NCI-H524 treated with DMSO at 0.1 percent for 48 hours (cell line): ENCODE results near the gene HSD17B11.
"Not testable (repeated sequence)": the region's sequence is repeated elsewhere in the genome, so short reads cannot be mapped to it uniquely, and the experiment has no call there.

Source experiments
- DNase-seq: peaks from one replicate; lab custom pipeline; 2025; lab: John Stamatoyannopoulos, UW

HSD17B11 gene

GRCh38 chr4:87390891-87391575 is at the start of gene HSD17B11:
Gene HSD17B11 (minus strand): TSS chr4:87391188. CDS start chr4:87391070, 118 bp downstream.
- peak; percentile 26 for DNase-seq

- no peak for DNase-seq
Observed at GRCh38 chr4:87433342-87433741, 42.4 kb upstream of the HSD17B11 start.

DNA sequence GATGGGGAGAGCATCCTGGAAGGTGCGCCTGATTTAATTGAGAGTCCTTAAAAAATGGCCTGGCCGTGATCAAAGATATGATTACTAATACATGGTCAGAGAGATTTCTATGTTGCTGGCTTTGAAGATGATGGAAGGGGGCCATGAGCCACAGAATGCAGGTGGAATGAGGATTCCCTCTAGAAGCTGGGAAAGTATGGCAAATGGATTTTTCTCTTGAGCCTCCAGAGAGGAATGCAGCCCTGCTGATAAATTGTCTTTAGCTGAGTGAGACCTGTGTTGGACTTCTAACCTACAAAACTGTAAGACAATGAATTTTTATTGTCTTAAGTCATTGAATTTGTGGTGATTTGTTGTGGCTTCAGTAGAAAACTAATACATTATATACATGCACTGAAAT is 39.0 kb upstream of the HSD17B11 start:
- DNase-seq, result no peak

- no peak for DNase-seq
Observed at GRCh38 chr4:87428979-87429378, 38.0 kb upstream of the HSD17B11 start.

GRCh38 chr4:87427518-87427868 is 36.5 kb upstream of the HSD17B11 start:
- no peak for DNase-seq

- DNase-seq, result no peak
Observed at GRCh38 chr4:87426865-87427517, 36.0 kb upstream of the HSD17B11 start.

DNA sequence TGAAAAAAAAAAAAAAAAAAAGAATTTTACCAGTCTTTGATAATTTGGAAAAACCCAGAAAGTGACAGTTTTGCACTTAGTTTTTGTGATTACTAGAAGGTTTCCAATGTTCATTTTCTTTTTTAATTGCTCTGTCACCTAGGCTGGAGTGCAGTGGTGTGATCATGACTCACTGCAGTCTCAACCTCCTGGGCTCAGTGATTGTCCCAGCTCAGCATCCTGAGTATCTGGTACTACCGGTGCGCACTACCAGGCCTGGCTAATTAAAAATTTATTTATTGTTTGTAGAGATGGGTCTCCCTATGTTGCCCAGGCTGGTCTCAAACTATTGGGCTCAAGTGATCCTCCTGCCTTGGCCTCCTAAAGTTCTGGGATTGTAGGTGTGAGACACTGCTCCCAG is 34.7 kb upstream of the HSD17B11 start:
- DNase-seq, result no peak

DNA sequence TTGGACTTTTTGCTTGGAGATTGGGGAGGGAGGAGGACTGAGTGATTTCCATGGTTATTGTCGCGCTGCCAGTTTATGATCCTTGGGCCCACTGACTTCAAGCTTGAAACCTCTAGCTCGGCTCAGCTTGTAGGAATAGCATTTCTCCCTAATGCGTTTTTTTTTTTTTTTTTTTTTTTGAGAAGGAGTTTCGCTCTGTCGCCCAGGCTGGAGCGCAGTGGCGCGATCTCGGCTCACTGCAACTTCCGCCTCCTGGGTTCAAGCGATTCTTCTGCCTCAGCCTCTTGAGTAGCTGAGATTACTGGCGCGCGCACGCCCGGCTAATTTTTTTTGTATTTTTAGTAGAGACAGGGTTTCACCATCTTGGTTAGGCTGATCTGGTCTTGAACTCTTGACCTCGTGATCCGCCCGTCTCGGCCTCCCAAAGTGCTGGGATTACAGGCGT is 33.1 kb upstream of the HSD17B11 start:
- DNase-seq, result not testable (repeated sequence)

DNA sequence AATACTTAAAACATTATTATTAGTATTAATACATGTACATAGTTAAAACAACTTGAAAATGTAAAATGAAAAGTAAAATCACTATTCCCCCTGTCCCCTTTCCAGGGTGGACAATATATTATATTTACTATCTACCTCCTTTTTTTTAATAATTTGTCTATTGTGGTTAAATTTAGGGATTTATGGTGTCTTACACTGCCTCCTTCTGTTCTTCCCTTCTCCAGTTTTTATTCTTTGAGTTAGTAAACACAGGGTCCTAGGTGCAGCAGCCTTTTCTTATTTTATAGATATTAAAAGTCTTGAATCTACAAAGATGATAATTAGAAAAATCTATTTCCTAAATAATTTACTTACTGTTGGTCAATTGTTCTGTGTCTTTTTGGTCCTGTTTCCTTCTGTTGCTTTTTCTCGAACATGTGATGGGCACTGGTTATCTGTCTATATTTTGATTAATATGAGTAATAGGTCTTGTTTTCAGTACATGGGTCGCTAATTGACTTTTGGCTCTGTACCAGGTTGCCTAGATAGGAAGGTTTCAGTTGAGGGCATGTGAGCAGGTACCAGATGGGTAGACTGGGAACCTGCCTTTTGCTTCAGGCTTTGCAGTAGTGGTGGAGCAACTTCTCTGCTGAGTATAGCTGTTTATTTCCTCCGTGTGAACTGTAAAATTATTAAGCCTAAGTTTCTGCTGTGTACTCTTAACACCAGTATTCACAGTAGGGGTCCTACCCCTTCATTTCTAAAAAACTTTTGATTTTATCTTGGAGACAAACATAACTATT is 32.5 kb upstream of the HSD17B11 start:
- peak; percentile 38 for DNase-seq

DNA sequence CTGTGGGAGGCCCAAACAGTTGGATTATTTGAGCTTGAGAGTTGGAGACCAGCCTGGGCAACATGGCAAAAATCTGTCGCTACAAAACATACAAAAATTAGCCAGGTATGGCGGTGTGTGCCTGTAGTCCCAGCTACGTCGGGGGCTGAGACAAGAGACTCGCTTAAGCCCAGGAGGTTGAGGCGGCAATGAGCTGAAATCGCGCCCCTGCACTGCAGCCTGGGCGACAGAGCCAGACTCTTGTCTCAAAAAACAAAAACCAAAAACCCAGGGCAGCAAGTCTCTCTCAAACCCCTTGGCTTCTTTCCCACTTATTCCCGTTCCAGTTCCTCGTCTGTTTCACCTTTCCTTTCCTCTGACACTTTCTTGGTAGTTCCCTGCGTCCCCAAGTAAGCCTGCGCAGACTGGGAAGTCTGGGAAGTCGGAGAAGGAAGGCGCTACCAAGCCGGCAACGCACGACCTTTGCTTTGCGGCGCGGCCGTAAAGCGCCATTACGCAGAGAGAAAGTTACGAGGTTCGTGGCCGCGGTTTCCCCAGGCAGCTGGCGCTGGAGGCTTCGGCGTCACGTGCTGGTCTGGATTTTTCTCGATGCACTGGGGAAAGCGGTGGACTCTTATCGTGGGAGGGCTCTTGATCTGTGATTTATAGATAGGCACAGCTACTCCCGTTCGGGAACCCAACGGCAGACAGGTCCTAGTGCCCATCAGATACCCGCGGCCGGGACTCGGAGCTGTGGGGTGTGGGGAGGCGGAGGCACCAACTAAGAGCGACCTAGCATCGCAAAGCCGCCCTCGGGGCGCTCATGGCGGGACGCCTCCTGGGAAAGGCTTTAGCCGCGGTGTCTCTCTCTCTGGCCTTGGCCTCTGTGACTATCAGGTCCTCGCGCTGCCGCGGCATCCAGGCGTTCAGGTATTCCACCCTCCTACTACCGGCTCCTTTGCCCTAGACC is 31.4 kb upstream of the HSD17B11 start, which contains the start of gene NUDT9:
NUDT9 (plus strand) TSS at position 470 of the 949 bp plus-strand sequence; CDS start at position 803, 333 bp downstream.
- DNase-seq, result peak; percentile 37

DNA sequence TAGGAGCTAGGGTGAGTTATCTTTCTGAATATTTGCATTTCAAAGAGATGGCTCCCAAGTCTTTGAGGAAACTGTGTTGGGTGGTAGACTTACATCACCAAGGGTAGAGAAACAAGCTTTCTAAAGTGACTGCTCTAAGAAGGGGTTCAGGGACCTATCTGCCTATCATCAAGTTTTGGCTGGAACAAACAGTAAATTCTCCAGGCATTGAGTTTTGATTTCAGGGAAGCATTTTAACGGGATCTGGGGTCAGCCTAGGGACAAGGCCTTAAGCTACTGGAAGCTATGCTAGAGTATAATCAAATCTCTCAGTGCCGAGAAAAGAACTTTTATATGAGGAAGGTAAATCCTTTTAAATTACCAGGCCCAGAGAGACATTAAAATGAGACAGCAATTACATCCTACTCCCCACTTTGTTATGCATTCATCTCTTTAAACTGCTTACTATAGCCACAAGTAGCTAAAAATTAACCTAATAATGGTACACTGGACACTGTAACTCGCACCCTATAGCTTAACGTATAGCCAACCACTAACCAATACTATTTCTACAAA is 29.4 kb upstream of the HSD17B11 start:
- DNase-seq, result no peak

DNA sequence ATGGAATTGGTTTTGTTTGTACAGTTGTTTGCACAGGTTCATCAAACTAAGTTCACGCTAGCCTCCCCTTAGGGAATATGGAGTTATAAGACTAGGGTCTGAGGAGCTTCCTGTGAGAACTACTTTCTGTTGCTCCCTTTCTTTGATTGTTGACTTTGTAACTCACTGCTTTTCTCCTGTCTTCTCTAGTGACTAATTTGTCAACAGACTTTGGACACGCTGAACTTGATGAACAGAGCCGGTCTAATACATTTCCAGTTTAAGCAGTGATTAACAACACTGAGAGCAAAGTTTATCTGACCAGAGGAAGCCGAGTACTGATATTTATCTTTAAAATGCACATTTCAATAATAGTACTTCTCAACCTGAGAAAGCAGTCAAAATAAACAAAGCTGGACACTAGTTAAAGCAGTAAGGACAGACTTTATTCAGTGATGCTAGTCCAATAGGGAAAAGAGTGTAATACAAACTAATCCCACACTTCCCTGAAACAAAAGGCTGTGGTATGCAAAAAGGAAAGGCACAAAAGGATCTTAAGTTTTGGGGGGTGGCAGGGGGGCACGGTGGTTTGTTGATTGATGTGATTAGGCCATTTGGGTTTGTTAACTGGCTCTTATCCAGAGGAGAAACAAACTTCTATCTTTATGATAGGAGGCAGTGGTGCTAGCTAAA is 28.7 kb upstream of the HSD17B11 start:
- DNase-seq, result no peak

DNA sequence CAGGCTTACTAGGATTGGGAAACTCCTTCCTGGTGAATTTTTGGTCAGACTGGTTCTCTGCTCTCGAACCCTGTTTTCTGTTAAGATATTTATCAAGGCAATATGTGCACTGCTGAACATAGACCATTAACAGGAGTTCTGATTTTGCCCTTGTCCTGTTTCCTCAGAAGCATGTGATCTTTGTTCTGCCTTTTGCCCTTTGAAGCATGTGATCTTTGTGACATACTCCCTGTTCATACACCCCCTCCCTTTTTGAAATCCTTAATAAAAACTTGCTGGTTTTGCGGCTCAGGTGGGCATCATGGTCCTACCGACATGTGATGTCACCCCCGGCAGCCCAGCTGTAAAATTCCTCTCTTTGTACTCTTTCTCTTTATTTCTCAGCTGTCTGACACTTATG is 27.4 kb upstream of the HSD17B11 start:
- DNase-seq, result not testable (repeated sequence)

DNA sequence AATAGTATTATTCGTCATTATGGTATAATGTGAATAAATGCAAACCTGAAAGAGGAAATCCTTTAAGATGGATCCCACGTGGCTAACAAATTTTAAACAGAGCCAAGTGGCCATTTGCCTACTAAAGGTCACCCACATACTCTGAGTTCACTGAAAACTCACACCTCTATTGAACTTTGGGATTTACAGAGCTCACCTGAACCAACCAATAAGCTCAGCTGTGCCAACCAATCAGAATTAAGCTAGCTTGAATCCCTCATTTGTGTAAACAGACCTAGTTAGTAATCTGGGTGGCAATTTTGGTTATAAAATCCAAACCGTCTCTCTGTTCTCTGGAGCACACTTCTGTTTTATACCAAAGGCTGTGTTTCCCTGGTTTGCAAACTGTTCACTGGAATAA is 26.0 kb upstream of the HSD17B11 start:
- no peak for DNase-seq

- DNase-seq, result no peak
Observed at GRCh38 chr4:87414816-87415215, 23.8 kb upstream of the HSD17B11 start.

- no peak for DNase-seq
Observed at GRCh38 chr4:87410679-87411078, 19.7 kb upstream of the HSD17B11 start.

DNA sequence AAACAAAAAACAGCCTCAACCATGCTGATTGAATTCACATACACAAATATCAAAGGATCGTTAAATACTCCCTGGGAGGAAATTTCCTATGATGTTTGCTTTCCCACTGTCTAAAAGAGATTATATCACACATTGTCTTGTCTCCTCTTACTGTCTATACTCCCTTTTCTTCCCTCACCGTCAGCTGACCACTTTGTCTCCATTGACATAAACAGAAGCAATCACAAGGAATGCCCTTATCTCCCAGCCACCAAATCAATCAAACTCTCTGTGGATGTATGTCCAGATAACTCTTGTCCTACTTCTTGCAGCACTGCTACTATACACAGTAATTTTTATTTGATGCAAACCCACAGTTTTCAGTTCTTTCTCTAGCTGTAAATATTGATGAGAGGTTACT is 19.2 kb upstream of the HSD17B11 start:
- DNase-seq, result no peak

DNA sequence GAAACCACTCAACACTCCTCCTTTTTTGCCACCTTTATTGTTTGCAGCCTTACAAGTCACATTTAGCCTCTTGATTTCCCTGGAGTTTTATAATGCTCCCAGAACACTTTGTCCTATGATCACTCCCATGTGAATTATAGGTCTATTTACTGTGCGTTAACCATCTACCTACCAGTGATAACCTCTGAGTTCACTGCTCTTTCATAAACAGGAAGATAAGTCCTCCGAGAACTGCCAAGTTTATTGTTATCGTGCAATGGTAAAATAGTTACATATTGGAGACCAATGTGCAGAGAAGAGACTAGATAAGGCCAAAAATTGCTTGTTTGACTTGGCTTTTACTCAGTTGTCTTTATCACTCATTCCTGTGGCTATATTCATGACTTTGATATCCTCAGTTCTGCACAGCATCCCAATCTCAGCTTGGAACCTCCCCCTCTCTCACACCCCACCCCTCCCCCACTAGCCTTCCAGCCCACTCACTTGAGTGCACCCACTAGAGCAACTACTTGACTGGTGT is 18.5 kb upstream of the HSD17B11 start:
- DNase-seq, result no peak

GRCh38 chr4:87406902-87407301 is 15.9 kb upstream of the HSD17B11 start:
- not testable (repeated sequence) for DNase-seq

DNA sequence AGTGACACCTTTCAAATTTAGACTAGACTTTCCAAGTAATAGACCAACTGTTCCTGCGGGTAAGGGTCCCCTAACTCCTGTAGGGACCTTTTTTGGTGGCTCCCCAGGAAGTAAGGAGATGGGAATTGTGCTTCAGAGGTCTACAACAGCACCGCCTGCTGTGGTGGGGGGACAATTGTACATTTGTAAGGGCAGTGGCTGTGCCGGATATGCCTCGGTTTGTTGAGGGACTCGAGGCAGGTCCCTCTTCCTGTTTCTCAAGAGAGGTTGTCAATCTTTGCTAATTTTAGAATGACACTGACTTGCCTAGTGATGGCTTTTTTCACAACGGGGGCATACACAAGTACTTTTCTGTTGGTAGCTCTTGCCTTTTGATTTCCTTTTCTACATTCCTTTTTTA is 15.5 kb upstream of the HSD17B11 start:
- DNase-seq, result no peak
